Measurements from ENCODE around the gene CAVIN4. TPM values are rescaled to one million over a fixed set of nuclear protein-coding genes. Genes with fewer than 3 reads are reported as not detected.

The CAVIN4 gene
- total and polyA plus RNA-seq, 2 of the 13 experiments (the other 11 are each of a cell fraction or from before 2014, with no cell fraction given): 0.54 to 1.00 TPM

DNA sequence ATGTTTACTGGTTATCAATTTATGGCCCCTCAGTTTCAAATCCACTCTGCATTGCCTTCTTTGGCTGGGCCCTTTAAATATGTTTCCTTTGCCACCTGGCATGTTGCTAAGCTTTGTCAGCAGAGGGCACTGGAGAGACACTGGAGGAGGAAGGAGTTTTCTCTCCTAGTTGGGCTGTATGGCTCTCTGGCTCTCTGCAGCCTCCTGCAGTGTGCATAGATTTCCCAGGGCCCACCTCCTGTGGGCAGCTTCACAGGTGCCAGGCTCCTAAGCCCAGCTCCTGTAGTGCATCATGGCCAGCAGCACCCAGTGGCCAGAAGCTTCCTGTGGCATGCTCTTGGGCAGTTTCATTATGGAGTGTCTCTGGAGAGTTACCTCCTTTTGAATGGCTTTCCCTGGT is 23.3 kb downstream of the CAVIN4 start (continued):
- TF ChIP-seq ZNF350 (CRISPR knock-in tag; IDR thresholded peaks at IDR 0.05; ENCODE audit: borderline replicate concordance, low read depth): no peak

DNA sequence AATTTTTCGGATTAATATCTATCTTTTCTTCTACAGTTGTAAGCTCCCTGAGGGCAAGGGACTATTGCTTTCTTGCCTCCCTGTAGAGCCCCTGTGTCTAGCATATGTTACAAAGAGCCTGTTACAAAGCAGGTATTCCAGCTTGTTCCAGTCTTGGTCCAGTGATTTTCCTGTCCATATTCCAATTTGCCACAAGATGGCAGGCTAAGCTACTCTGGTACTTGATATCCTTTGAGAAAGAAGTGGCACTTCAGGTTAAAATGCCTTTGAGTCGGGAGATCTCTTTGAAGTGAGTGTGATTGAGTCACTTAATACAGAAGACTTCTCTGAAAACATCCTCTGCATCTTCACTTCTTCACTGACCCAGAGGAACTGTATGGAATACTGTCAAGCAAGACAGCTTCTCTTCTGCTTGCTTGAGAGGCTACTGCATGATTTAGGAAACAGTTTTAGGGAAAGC is 24.5 kb downstream of the CAVIN4 start:
- Histone ChIP-seq H3K9ac (ENCODE audit: insufficient read depth, low read depth, low read length) (no peak overlapping the region), H3K79me2 (ENCODE audit: insufficient read depth, low read length) (no peaks in the 10 kb centered on the region), H3K9me3 (ENCODE audit: low read length) (no peaks in the 10 kb centered on the region), H3K4me2 (ENCODE audit: low read depth, low read length) (no peak overlapping the region), H3K4me3 (replicated peaks in 1 of 3; ENCODE audit: insufficient read depth in 1 of 3, low read depth in 2 of 3, low read length in 3 of 3) (no peak overlapping the region), H3K27me3 (ENCODE audit: control insufficient read depth in 1 of 2, insufficient read depth in 2 of 2, low read length in 2 of 2) (no peaks in the 10 kb centered on the region), H4K20me1 (ENCODE audit: insufficient read depth, low read length) (no peaks in the 10 kb centered on the region), H2AFZ (ENCODE audit: low read length) (no peak overlapping the region), H3K4me1 (ENCODE audit: insufficient read depth, low read length) (peaks cover 24% of the 10 kb centered on the region), H3K27ac (ENCODE audit: extremely low read length, insufficient read depth, low read length) (no peak overlapping the region), H3K36me3 (replicated peaks in 1 of 2; ENCODE audit: control insufficient read depth in 1 of 2, insufficient read depth in 2 of 2, low read length in 2 of 2) (no peaks in the 10 kb centered on the region)
- ChIA-PET POLR2A (interaction anchor here (2.2 kb wide), 1 partner anchor 709 kb away, joined by 10 read pairs; no protein-coding TSS in a partner anchor), CTCF (ENCODE audit: low intra/inter-chr PET ratio, low total read pairs) (interaction anchor here (2.7 kb wide), 1 partner anchor 709 kb away, joined by 33 read pairs; no protein-coding TSS in a partner anchor)
- peak; percentile 48 for ATAC-seq
- intact Hi-C loops (cut with micrococcal nuclease; ENCODE audit: unreplicated experiment) (loop anchor here (5.0 to 10.0 kb wide), 3 partner anchors 100 to 930 kb away; partner anchors contain the start of gene RNF20), in situ Hi-C loops (cut with HindIII; ENCODE audit: extremely low pct_ligation_motif_present, low pct_unique_long_range_greater_than_20kb) (loop anchor here (5.0 kb wide), 1 partner anchor 705 kb away; no protein-coding TSS in a partner anchor)
- WGBS (ENCODE audit: low lambda C conversion rate): 0% methylated on average over 2 of the region's 2 CpGs
- FAIRE-seq: peak; percentile 72
- peak; percentile 43 for DNase-seq (ENCODE audit: low spot score)
- BruUV-seq (replicated peaks): no TSS peak
- TF ChIP-seq, protein P1, sequence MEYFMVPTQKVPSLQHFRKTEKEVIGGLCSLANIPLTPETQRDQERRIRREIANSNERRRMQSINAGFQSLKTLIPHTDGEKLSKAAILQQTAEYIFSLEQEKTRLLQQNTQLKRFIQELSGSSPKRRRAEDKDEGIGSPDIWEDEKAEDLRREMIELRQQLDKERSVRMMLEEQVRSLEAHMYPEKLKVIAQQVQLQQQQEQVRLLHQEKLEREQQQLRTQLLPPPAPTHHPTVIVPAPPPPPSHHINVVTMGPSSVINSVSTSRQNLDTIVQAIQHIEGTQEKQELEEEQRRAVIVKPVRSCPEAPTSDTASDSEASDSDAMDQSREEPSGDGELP (IDR thresholded peaks at IDR 0.05; ENCODE audit: borderline replicate concordance, low read depth): no peak
- TF ChIP-seq, protein P2, sequence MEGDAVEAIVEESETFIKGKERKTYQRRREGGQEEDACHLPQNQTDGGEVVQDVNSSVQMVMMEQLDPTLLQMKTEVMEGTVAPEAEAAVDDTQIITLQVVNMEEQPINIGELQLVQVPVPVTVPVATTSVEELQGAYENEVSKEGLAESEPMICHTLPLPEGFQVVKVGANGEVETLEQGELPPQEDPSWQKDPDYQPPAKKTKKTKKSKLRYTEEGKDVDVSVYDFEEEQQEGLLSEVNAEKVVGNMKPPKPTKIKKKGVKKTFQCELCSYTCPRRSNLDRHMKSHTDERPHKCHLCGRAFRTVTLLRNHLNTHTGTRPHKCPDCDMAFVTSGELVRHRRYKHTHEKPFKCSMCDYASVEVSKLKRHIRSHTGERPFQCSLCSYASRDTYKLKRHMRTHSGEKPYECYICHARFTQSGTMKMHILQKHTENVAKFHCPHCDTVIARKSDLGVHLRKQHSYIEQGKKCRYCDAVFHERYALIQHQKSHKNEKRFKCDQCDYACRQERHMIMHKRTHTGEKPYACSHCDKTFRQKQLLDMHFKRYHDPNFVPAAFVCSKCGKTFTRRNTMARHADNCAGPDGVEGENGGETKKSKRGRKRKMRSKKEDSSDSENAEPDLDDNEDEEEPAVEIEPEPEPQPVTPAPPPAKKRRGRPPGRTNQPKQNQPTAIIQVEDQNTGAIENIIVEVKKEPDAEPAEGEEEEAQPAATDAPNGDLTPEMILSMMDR (CRISPR knock-in tag; IDR thresholded peaks at IDR 0.05): peak; percentile 82
- peak; percentile 65 for TF ChIP-seq SMC3 (IDR thresholded peaks at IDR 0.05; ENCODE audit: low read length)
- peak; percentile 67 for TF ChIP-seq STAG1 (CRISPR knock-in tag; IDR thresholded peaks at IDR 0.05)
- TF ChIP-seq, protein P3, sequence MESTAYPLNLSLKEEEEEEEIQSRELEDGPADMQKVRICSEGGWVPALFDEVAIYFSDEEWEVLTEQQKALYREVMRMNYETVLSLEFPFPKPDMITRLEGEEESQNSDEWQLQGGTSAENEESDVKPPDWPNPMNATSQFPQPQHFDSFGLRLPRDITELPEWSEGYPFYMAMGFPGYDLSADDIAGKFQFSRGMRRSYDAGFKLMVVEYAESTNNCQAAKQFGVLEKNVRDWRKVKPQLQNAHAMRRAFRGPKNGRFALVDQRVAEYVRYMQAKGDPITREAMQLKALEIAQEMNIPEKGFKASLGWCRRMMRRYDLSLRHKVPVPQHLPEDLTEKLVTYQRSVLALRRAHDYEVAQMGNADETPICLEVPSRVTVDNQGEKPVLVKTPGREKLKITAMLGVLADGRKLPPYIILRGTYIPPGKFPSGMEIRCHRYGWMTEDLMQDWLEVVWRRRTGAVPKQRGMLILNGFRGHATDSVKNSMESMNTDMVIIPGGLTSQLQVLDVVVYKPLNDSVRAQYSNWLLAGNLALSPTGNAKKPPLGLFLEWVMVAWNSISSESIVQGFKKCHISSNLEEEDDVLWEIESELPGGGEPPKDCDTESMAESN (CRISPR knock-in tag; conservative IDR thresholded peaks at IDR 0.05): 0 out of 2 replicates have a peak, but pooled peaks have one; percentile 35

All from HepG2 (cell line).